ENCODE results near the gene TMEM255B. TPM values are rescaled to one million over a fixed set of nuclear protein-coding genes. Genes with fewer than 3 reads are reported as not detected.

The TMEM255B gene
- total RNA-seq, 1 donor from 2014 or later, result 13.8 TPM

DNA sequence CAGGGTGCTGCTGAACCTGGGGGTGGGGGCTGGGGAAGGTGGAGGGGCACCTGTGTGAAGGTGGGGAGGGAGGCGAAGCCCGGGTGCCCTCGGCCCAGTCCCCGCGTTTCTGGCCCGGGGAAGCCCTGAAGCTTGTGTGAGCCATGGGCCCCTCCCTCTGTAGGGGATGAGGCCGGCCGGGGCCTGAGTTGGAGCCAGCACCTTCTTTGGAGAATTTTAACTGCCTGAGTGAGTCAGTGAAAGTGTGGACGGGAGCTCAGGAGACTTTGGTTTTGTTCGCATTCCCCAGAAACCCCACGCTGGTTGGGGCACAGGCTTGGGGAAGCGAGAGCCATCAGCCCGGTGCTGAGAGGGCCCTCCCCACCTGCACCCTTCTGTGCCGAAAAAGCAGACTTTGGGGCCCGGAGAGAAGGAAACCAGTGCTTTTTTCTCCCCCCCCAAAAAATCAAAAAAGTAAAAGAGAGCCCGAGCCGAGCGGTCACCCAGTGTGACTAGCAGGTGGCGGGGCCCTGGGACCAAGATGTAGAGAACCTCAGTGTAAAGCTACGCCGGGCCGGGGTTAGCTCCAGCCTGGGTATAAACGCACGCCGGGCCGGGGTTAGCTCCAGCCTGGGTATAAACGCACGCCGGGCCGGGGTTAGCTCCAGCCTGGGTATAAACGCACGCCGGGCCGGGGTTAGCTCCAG lies 45.1 kb downstream of the TMEM255B start:
- DNase-seq, result no peak
- Mint-ChIP-seq H3K27ac (ENCODE audit: unreplicated experiment) (no peak overlapping the region), H3K9me3 (ENCODE audit: unreplicated experiment) (peaks cover 14% of the 10 kb centered on the region), H3K4me3 (ENCODE audit: unreplicated experiment) (no peak overlapping the region), H3K36me3 (ENCODE audit: unreplicated experiment) (peaks cover 11% of the 10 kb centered on the region), H3K4me1 (ENCODE audit: low read depth, unreplicated experiment) (peaks cover 9% of the 10 kb centered on the region), H3K27me3 (ENCODE audit: unreplicated experiment) (peaks cover 3% of the 10 kb centered on the region)
- TF ChIP-seq, protein P1, sequence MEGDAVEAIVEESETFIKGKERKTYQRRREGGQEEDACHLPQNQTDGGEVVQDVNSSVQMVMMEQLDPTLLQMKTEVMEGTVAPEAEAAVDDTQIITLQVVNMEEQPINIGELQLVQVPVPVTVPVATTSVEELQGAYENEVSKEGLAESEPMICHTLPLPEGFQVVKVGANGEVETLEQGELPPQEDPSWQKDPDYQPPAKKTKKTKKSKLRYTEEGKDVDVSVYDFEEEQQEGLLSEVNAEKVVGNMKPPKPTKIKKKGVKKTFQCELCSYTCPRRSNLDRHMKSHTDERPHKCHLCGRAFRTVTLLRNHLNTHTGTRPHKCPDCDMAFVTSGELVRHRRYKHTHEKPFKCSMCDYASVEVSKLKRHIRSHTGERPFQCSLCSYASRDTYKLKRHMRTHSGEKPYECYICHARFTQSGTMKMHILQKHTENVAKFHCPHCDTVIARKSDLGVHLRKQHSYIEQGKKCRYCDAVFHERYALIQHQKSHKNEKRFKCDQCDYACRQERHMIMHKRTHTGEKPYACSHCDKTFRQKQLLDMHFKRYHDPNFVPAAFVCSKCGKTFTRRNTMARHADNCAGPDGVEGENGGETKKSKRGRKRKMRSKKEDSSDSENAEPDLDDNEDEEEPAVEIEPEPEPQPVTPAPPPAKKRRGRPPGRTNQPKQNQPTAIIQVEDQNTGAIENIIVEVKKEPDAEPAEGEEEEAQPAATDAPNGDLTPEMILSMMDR (IDR thresholded peaks at IDR 0.05; ENCODE audit: partially characterized antibody, unreplicated experiment), result no peak

- Mint-ChIP-seq H3K9me3 (ENCODE audit: unreplicated experiment) (peaks cover 14% of the 10 kb centered on the region), H3K27ac (ENCODE audit: unreplicated experiment) (no peak overlapping the region), H3K4me1 (ENCODE audit: low read depth, unreplicated experiment) (peaks cover 2% of the 10 kb centered on the region), H3K27me3 (ENCODE audit: unreplicated experiment) (peaks cover 3% of the 10 kb centered on the region), H3K4me3 (ENCODE audit: unreplicated experiment) (no peak overlapping the region), H3K36me3 (ENCODE audit: unreplicated experiment) (peaks cover 11% of the 10 kb centered on the region)
- TF ChIP-seq, protein P1 (IDR thresholded peaks at IDR 0.05; ENCODE audit: partially characterized antibody, unreplicated experiment), result no peak
- DNase-seq, result no peak
These were observed 45.8 kb downstream of the TMEM255B start for GRCh38 chr13:113804703-113805430.

- TF ChIP-seq, protein P1 (IDR thresholded peaks at IDR 0.05; ENCODE audit: partially characterized antibody, unreplicated experiment), result no peak
- Mint-ChIP-seq H3K36me3 (ENCODE audit: unreplicated experiment) (peaks cover 15% of the 10 kb centered on the region), H3K9me3 (ENCODE audit: unreplicated experiment) (peaks cover 18% of the 10 kb centered on the region), H3K27ac (ENCODE audit: unreplicated experiment) (no peak overlapping the region), H3K4me3 (ENCODE audit: unreplicated experiment) (no peak overlapping the region), H3K4me1 (ENCODE audit: low read depth, unreplicated experiment) (peaks cover 2% of the 10 kb centered on the region), H3K27me3 (ENCODE audit: unreplicated experiment) (peaks cover 5% of the 10 kb centered on the region)
- DNase-seq, result no peak
These were observed 46.5 kb downstream of the TMEM255B start for GRCh38 chr13:113805431-113806103.

DNA sequence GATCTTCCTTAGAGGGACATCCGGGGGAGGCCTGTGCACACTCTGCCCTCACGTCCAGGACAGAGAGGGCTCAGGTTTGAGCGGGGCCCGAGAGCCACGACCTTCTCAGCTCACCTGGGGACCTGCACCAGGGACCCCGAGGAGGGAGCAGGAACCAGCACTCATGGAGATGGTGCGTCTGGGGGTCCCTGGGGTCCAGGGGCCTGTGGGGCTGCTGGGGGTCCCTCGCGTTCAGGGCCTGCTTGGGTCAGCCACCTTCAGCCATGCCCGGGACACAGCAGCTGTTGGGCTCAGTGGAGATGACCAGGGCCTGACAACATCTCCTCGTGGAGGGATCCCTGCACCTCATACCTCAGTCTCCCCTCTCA lies 47.1 kb downstream of the TMEM255B start:
- TF ChIP-seq, protein P1 (IDR thresholded peaks at IDR 0.05; ENCODE audit: partially characterized antibody, unreplicated experiment), result no peak
- H3K27ac Mint-ChIP-seq (ENCODE audit: unreplicated experiment), result no peak overlapping the region
- no peak overlapping the region for H3K4me3 Mint-ChIP-seq (ENCODE audit: unreplicated experiment)
- no peak for DNase-seq
- peaks cover 5% of the 10 kb centered on the region for H3K27me3 Mint-ChIP-seq (ENCODE audit: unreplicated experiment)
- peaks cover 15% of the 10 kb centered on the region for H3K36me3 Mint-ChIP-seq (ENCODE audit: unreplicated experiment)
- H3K4me1 Mint-ChIP-seq (ENCODE audit: low read depth, unreplicated experiment), result peaks cover 2% of the 10 kb centered on the region
- H3K9me3 Mint-ChIP-seq (ENCODE audit: unreplicated experiment), result peaks cover 18% of the 10 kb centered on the region

Data from glutamatergic neuron (in vitro differentiated cells).